Sigmoid colon (tissue), 7 donors: ENCODE data around the gene ZSCAN21. TPM values are rescaled to one million over a fixed set of nuclear protein-coding genes. Genes with fewer than 3 reads are reported as not detected.

Experiments
- DNase-seq: peaks from one replicate; pipeline ENCODE4 v3.0.0-alpha.2; 2019
- H3K27ac ChIP-seq, 4 donors: fragments of 200-600 bp; sonication (generic); one replicate each; pipeline ENCODE4 v1.5.1; 2016 to 2019; ENCODE audit warnings: mild to moderate bottlenecking in 1 of 4
- H3K27me3 ChIP-seq, 3 donors: fragments of 200-600 bp; sonication (generic); one replicate each; pipeline ENCODE4 v1.5.1; 2019; ENCODE audit warnings: mild to moderate bottlenecking in 1 of 3
- H3K36me3 ChIP-seq, 4 donors: fragments of 200-600 bp; sonication (generic); one replicate each; pipeline ENCODE4 v1.5.1; 2016 to 2019
- H3K4me1 ChIP-seq, 4 donors: fragments of 200-600 bp; sonication (generic); one replicate each; pipeline ENCODE4 v1.5.1; 2017 to 2019
- H3K4me3 ChIP-seq, 4 donors: fragments of 200-600 bp; sonication (generic); one replicate each; pipeline ENCODE4 v1.5.1; 2017 to 2019; ENCODE audit warnings: mild to moderate bottlenecking in 2 of 4, moderate library complexity in 1 of 4
- H3K9me3 ChIP-seq, 4 donors: fragments of 200-600 bp in 3 of 4; sonication (generic) in 3 of 4; one replicate each; pipeline versions ENCODE4 v1.5.1 to v1.6.1; 2013 to 2019
- CTCF ChIP-seq, 4 experiments: fragments of 450-650 bp in 3 of 4; fragments of 200-600 bp in 1 of 4; IDR thresholded peaks; one replicate each; pipeline ENCODE4 v1.5.1; 2016 to 2019; ENCODE audit warnings: antibody characterized with exemption in 4 of 4, mild to moderate bottlenecking in 3 of 4, moderate library complexity in 2 of 4
- EP300 ChIP-seq, 4 donors: sonication (generic); formaldehyde crosslinking; IDR thresholded peaks; one replicate each; pipeline ENCODE4 v1.6.1; 2017; ENCODE audit warnings: antibody characterized with exemption in 4 of 4
- POLR2A ChIP-seq, 2 donors: fragments of 450-650 bp; IDR thresholded peaks; one replicate each; pipeline ENCODE4 v1.6.1; 2016; ENCODE audit warnings: antibody characterized with exemption in 2 of 2, mild to moderate bottlenecking in 2 of 2, moderate library complexity in 2 of 2
- POLR2AphosphoS5 ChIP-seq, 4 donors: sonication (generic); formaldehyde crosslinking; IDR thresholded peaks; one replicate each; pipeline ENCODE4 v1.6.1; 2017; ENCODE audit warnings: antibody characterized with exemption in 4 of 4
- WGBS, 2 donors: extraction: QIAGEN DNeasy Blood & Tissue Kit; methylation state at CpG; one replicate each; pipeline ENCODE4 v1.1.7; 2013; 5-methylcytosine and 5-hydroxymethylcytosine counted together
- intact Hi-C: fragments of 100-400 bp; cut with DNase I; formaldehyde crosslinking; loops from one replicate; pipeline ENCODE4 v1.15.1; 2023
- polyA plus RNA-seq, 3 donors: library from polyadenylated mRNA; stranded (reverse); fragments of 200-250 nt; gene quantifications; one replicate each; pipeline ENCODE4 v1.2.3, GENCODE V29; 2013
- total RNA-seq, 4 donors: library from RNA; depleted of rRNA; stranded (reverse); fragments of >200 nt; gene quantifications; one replicate each; pipeline ENCODE4 v1.1.0, GENCODE V29; 2016
- donor health status: healthy with polysubstance abuse.
- donor health status: Bipolar disorder and iron deficiency.
- donor health status: healthy.

Gene ZSCAN21
- total and polyA plus RNA-seq, 7 donors = 4.2 to 21.8 (median 14.7) TPM

DNA sequence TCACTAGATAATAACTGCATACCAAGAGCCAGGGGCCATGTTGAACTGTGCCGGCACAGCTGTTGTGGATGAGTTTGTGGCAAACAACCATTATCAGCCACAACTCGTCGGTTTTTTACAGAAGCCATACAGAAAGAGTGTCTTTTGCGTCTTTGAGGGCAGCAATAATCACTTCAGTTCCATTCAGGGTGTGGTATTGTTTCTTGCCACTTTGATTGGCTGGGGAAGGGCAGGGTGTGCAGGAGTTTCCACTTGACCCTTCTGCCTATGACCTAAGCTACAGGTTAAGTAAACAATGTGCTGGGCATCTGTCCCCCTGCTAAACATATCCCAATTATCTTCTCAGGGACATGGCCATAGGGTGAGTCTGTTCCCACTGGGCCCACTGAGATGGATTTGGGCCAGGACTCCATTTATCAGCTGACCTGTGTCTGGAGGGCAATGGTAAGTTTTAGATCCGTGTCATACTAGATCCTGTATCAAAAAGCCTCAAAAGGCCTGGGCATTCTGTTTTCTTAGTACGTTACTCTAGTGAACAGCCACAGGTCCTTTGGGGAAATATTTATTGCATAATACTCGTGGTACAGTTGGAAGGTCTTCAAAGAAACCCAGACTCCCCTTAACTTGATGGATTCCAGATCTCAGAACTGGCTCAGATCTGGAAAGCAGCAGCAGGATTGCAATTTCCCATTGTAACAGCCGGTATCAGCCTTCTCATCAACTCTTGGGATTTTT lies 16.0 kb downstream of the ZSCAN21 start:
- H3K9me3 ChIP-seq = peaks cover 0 to 7% (median 1%) of the 10 kb centered on the region in 4 donors
- intact Hi-C loops = loop anchor here (2.0 kb wide), 1 partner anchor 15 kb away; the partner anchor contains the start of gene ZNF3
- H3K27ac ChIP-seq = peak overlapping the region; percentile 50 to 87 (median 84)
- WGBS, 2 donors = 74 to 77% methylated on average over 8 of the region's 8 CpGs
- H3K4me1 ChIP-seq = peaks cover 0 to 24% (median 17%) of the 10 kb centered on the region in 4 donors
- H3K27me3 ChIP-seq = no peaks in the 10 kb centered on the region
- H3K4me3 ChIP-seq = no peak overlapping the region
- TF ChIP-seq CTCF (IDR thresholded peaks at IDR 0.05) (no peak), POLR2A (IDR thresholded peaks at IDR 0.05) (no peak), EP300 (IDR thresholded peaks at IDR 0.05) (peak; percentile 41 to 92 (median 78)), POLR2AphosphoS5 (IDR thresholded peaks at IDR 0.05) (peak; percentile 93 to 97 (median 94))
- DNase-seq = peak; percentile 75
- peaks cover 15 to 59% (median 23%) of the 10 kb centered on the region in 4 donors for H3K36me3 ChIP-seq

DNA sequence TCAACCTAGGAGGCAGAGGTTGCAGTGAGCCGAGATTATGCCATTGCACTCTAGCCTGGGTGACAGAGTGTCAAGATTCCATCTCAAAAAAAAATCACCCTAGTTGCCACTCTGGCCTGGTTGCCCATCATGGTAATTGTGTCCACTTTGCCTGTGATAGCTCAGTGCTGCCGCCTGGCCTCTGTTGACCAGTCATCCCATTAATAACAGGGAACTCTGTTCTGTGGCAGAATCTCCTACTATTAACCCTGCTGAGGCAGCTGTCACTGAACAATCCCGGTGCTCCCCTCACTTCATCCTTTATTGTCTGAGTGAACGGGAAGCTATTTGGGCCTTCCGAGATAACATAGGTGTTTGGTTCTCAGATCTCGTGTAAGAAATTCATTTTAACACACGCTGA lies 17.4 kb downstream of the ZSCAN21 start:
- whole genome bisulfite sequencing, 2 donors = 93% methylated on average over 7 of the region's 7 CpGs
- peaks cover 27 to 59% (median 31%) of the 10 kb centered on the region in 4 donors for H3K36me3 ChIP-seq

DNA sequence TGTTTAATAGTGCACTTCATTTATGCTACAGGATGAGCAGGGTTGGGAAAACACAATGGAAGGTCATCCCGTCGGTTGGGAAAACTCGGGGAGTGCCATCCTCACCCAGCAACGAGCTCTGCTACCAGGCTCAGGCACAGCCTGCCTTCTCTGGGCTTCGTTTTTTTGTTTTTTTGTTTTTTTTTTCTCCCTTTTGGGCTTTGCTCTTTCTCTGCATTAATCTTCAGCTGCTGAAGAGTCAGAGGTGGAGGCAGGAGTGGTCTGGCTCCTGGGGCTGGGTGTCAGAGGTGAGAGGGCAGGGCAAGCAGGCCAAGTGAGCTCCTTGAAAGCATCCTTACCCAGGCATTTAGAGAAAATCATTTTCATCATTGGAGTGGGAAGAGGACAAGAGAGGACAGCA lies 20.4 kb downstream of the ZSCAN21 start:
- H3K4me1 ChIP-seq = peaks cover 0 to 20% (median 16%) of the 10 kb centered on the region in 4 donors
- 98% methylated on average over 5 of the region's 5 CpGs for WGBS, 2 donors

More for the DNA sequence above, 17.4 kb downstream of the ZSCAN21 start:
- peak overlapping the region in 3 of 4 donors; percentile 83 to 87 (median 84) for H3K27ac ChIP-seq
- intact Hi-C loops = loop anchor here (2.0 kb wide), 1 partner anchor 14 kb away; the partner anchor contains the start of gene ZNF3
- TF ChIP-seq POLR2A (IDR thresholded peaks at IDR 0.05) = no peak
- TF ChIP-seq POLR2AphosphoS5 (IDR thresholded peaks at IDR 0.05) = no peak
- no peak for TF ChIP-seq CTCF (IDR thresholded peaks at IDR 0.05)
- TF ChIP-seq EP300 (IDR thresholded peaks at IDR 0.05) = no peak
- DNase-seq = peak; percentile 36
- no peaks in the 10 kb centered on the region for H3K27me3 ChIP-seq
- peaks cover 4 to 20% (median 12%) of the 10 kb centered on the region in 4 donors for H3K9me3 ChIP-seq
- H3K4me1 ChIP-seq = peaks cover 0 to 24% (median 17%) of the 10 kb centered on the region in 4 donors
- H3K4me3 ChIP-seq = no peak overlapping the region

GRCh38 chr7:100071018-100071723 lies 21.6 kb downstream of the ZSCAN21 start:
- Histone ChIP-seq H3K27me3 (no peaks in the 10 kb centered on the region), H3K9me3 (peaks cover 4 to 22% (median 12%) of the 10 kb centered on the region in 4 donors), H3K4me3 (no peak overlapping the region), H3K4me1 (peaks cover 0 to 9% (median 5%) of the 10 kb centered on the region in 4 donors), H3K36me3 (peaks cover 55 to 76% (median 61%) of the 10 kb centered on the region in 4 donors), H3K27ac (no peak overlapping the region)
- WGBS, 2 donors = 98 to 99% methylated on average over 11 of the region's 11 CpGs
- intact Hi-C loops = no loop called here
- DNase-seq = no peak
- TF ChIP-seq EP300 (IDR thresholded peaks at IDR 0.05) (no peak), POLR2AphosphoS5 (IDR thresholded peaks at IDR 0.05) (no peak), POLR2A (IDR thresholded peaks at IDR 0.05) (no peak), CTCF (IDR thresholded peaks at IDR 0.05) (no peak)

More for the DNA sequence above, 20.4 kb downstream of the ZSCAN21 start:
- Histone ChIP-seq H3K9me3 (peaks cover 4 to 22% (median 12%) of the 10 kb centered on the region in 4 donors), H3K27ac (no peak overlapping the region), H3K36me3 (peaks cover 44 to 64% (median 51%) of the 10 kb centered on the region in 4 donors), H3K4me3 (no peak overlapping the region), H3K27me3 (no peaks in the 10 kb centered on the region)
- TF ChIP-seq POLR2A (IDR thresholded peaks at IDR 0.05) (no peak), EP300 (IDR thresholded peaks at IDR 0.05) (no peak), POLR2AphosphoS5 (IDR thresholded peaks at IDR 0.05) (no peak), CTCF (IDR thresholded peaks at IDR 0.05) (no peak)
- intact Hi-C loops = no loop called here
- DNase-seq = peak; percentile 27
